Kidney tubule cell (primary cell): Measurements from ENCODE around the gene ABCB6.
"Not testable (repeated sequence)": the region's sequence is repeated elsewhere in the genome, so short reads cannot be mapped to it uniquely, and the experiment has no call there.

ENCODE experiments used
- DNase-seq: peaks from one replicate; pipeline ENCODE4 v3.0.0-alpha.2; 2018; ENCODE audit warnings: low spot score

ABCB6 gene

GRCh38 chr2:219213486-219214071 is 5.2 kb downstream of the ABCB6 start:
- no peak for DNase-seq

- DNase-seq, result no peak
Measured at GRCh38 chr2:219213026-219213415, 5.7 kb downstream of the ABCB6 start.

GRCh38 chr2:219210886-219211362 is 7.8 kb downstream of the ABCB6 start:
- DNase-seq, result no peak

DNA sequence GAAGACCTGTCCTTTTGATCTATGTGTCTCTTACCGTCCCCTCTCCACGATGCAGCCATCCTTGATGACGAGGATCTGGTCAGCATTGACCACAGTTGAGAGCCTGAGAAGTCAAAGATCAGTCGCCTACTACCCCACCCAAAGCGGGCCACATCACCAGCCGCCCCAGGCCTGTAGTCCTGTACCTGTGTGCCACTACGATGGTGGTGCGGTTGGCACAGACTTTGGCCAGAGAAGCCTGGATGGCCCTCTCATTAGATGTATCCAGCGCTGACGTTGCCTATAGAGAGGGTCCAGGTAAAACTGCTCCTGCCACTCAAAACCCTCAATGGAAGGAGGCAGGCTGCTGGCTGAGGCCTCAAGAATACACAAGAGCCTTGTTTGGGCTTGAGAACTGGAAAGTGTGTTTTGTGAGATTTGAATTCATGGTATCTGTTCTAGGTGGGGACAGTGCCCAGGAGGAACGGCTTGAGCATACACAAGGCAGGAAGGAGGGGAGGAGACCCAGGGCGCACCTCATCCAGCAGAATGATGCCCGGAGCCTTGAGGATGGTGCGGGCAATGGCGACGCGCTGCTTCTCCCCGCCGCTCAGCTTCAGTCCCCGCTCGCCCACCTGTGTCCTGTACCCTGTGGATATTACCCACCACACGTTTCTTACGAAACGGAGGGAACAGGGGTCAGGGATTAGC is 8.4 kb downstream of the ABCB6 start:
- DNase-seq, result no peak

GRCh38 chr2:219209236-219210195 is 9.2 kb downstream of the ABCB6 start:
- no peak for DNase-seq

DNA sequence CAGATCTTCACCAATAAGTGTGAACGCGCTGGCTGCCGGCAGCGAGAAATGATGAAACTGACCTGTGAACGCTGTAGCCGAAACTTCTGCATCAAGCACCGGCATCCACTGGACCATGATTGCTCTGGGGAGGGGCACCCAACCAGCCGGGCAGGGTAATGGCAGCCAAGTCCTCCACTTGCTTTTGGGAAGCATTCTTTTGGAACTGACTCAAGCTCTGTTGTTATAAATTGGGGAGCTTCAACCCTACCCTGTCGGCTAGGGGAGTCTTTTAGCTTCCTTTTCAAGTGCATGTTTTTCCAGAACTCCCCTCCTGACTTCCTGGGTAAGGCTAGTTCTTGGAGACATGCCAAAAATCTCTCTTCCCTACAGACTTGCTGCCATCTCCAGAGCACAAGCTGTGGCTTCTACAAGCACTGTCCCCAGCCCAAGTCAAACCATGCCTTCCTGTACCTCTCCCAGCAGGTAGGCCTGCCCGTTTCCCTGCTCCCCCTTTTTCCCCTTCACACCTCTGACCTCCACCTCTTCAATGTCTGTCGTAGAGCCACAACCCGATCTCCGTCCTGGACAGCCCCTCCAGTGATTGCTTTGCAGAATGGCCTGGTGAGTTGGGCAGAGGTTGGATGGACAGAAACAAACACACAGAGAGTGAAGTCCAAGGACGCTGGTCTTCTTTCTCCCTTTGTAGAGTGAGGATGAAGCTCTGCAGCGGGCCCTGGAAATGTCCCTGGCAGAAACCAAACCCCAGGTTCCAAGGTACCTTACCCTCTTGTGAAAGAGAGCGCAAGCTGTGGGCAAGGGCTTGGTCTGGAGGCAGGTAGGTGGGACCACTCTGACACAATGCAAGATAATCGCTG is 10.6 kb downstream of the ABCB6 start:
- peak; percentile 67 for DNase-seq

GRCh38 chr2:219207134-219207883 is 11.4 kb downstream of the ABCB6 start:
- DNase-seq, result no peak

GRCh38 chr2:219206328-219207133 is 12.2 kb downstream of the ABCB6 start, which contains the start of gene ZFAND2B:
Gene ZFAND2B (plus strand): TSS chr2:219206782. CDS start chr2:219206988, 206 bp downstream.
- peak; percentile 95 for DNase-seq

DNA sequence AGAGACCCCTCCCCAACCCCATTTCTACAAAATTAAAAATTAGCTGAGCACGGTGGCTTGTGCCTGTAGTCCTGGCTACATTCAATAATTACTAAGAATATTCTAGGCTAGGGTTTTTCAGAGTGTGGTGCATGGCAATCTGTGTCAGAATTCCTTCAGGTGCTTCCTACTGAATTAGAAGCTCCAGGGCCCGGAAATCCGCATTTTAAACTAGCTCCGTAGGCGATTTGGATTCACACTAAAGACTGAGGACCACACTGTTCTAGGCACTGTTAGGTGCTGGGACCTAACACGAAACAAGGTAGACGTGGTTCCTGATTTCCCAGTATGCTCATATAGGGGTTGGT is 12.8 kb downstream of the ABCB6 start:
- no peak for DNase-seq

DNA sequence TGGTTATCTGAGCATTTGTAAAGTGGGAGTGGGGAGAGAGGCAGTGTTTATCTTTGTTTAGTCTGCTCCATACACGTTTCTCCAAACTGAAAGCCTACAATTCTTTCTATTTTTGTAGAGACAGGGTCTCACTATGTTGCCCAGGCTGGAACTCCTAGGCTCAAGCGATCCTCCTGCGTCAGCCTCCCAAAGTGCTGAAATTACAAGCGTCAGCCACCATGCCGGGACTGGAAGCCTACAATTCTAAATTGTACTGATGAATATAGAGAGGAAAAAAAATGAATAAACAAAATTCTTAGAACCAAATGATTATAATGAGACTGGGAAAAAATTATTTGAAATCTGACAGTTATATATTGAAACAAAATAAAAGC is 13.6 kb downstream of the ABCB6 start:
- no peak for DNase-seq

DNA sequence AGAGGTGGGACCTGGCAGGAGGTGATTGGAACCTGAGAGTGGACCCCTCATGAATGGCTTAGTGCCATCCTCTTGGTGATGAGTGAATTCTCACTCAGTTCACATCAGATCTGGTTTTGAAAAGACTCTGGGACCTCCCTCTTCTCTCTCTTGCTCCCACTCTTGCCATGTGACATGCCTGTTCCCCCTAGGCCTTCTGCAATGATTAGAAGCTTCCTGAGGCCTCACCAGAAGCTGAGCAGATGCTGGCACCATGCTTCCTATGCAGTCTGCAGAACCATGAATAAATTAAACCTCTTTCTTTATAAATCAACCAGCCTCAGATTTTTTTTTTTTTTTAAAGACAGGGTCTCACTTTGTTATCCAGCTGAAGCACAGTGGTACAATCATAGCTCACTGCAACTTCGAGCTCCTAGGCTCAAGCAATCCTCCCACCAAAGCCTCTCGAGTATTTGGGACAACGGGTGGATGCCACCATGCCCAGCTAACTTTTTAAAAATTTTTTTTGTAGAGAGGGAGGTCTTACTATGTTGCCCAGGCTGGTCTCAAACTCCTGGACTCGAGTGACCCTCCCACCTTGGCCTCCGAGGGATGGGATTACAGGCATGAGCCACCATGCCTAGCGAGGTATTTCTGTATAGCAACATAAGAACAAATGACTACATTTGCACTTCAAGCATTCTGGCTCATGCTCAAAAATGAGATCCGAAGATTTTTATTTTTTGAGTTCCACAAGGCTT is 14.2 kb downstream of the ABCB6 start:
- DNase-seq, result no peak

- not testable (repeated sequence) for DNase-seq
Measured at GRCh38 chr2:219201331-219201730, 17.4 kb downstream of the ABCB6 start.

- DNase-seq, result not testable (repeated sequence)
Measured at GRCh38 chr2:219200502-219201326, 18.0 kb downstream of the ABCB6 start.

- no peak for DNase-seq
Measured at GRCh38 chr2:219199470-219200211, 19.1 kb downstream of the ABCB6 start.

GRCh38 chr2:219198974-219199373 is 19.8 kb downstream of the ABCB6 start:
- DNase-seq, result no peak

DNA sequence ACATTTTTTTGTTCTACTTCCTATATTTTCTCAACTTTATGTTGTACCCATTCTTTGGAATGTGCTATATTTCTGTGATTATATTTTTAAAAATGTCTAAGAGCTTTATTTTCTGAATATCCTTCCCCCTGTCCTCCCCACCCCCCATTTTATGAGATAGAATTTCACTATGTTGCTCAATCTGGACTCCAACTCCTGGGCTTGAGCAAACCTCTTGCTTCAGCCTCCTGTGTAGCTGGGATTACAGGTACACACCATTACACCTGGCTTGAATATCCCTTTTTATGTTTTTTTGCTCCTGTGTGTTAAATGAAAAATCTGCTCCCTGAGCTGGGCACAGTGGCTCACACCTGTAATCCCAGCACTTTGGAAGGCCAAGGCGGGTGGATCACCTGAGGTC is 21.4 kb downstream of the ABCB6 start:
- DNase-seq, result no peak

GRCh38 chr2:219186754-219187456 is 31.9 kb downstream of the ABCB6 start:
- DNase-seq, result no peak
